Hematopoietic multipotent progenitor cell (in vitro differentiated cells): ENCODE measurements around the gene PTPN14. TPM values are rescaled to one million over a fixed set of nuclear protein-coding genes. Genes with fewer than 3 reads are reported as not detected.
"Not testable (repeated sequence)": the region's sequence is repeated elsewhere in the genome, so short reads cannot be mapped to it uniquely, and the experiment has no call there.

ENCODE experiments used
- DNase-seq, 3 donors: peaks; one replicate each; pipeline ENCODE4 v3.0.0-alpha.2; 2011 to 2015; ENCODE audit warnings: low read depth in 2 of 3, low spot score in 2 of 3
- total RNA-seq: library from RNA; depleted of rRNA; stranded (reverse); fragments of >200 nt; gene quantifications from one replicate; pipeline ENCODE4 v1.2.3, GENCODE V29; 2012

Gene PTPN14
- total RNA-seq, 1 donor, result 4.6 TPM

DNA sequence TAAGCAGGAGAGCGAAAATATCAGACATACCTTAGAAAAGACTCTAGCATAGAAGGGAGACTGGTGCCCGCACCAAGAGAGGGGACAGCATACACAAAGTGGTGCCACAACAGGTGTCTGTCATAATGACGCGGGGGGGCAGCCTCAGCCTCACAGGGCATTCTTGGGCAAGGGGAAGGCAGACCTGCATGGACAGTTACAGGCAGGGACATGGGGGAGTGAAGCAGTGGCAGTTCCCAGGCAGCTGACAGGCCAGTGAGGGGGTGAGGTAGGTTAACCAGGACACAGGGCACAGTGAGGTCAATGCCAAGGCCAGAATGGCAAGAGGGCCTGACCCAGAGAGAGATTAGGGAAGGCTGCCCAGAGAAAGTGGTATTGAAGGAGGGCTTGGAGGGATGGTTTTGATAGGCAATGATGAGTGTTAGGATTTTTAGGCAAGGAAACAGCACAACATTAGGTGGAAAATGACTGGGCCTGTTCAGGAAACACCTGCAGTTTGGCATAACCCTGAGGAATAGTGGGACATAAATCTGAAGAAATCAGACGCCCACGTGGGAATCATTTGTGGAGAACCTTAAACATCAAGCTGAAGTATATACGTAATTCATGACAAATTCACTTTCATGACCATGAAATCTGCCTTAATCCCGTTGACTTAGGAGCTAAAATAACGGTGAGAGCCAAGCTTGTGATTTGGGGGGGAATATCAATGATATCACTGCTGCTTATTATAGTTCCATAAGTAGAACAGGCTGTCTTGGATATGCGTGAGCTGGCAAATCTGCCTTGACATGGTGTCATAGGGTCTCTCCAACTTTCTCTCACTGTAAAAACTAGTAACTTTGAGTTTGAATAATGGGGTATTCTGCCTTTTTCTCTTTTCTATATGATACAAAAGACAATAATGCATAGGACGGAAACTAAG lies 8.9 kb downstream of the PTPN14 start:
- no peak for DNase-seq

DNA sequence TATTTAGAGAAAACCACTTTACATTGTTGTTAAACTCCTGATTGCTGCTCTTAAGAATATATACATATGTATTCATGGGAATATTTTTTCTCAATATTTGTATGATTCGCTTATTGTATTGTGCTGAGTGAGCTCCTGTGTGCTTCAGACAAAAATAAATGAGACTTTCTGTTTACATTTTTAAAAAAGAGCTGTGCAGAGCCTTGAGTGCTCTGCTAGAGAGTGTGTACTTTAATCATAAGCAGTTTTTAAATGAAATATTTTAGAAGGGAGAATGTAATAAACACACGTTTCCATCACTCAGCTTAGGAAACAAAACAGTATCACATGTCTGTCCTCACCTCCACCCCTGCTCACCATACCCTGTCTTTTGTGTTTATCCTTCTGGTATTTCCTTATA lies 9.7 kb downstream of the PTPN14 start:
- no peak for DNase-seq

DNA sequence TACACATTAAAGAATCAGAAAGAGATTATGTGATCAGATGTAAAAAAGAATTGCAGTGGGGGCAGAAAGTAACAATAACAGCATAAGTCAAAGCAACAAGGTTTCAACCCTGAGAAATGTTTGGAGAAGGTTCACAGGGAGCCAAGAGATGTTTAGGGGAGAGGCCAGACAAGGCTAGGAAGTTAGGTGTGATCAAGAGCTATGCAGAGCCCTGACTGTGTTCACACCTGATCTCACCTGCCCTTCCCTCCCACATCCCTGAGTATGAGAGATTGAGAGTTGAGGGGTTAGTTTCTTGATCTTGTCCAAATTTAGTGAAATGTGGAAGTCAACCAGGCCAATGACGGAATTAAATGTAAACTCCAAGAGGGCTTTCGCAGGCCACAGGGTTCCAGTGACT lies 10.2 kb downstream of the PTPN14 start:
- DNase-seq, result no peak

DNA sequence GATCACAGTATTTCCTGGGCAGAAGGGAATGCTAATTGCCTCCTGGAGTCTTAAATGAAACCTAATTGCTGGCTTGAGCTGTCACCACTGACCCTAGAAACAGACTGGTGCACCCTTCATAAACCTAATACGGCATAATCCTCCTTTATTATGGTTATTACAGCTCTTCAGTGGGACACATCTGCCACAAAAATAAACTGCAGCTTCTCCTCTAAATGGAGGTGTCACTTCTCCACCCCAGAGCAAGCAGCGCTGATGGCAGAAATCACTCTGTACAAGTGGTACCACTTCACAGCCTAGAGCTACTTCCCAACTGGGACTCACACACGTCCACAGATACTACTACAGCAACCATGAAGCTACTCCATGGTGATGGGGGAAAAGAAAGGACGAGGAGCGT lies 11.1 kb downstream of the PTPN14 start:
- DNase-seq, result no peak

DNA sequence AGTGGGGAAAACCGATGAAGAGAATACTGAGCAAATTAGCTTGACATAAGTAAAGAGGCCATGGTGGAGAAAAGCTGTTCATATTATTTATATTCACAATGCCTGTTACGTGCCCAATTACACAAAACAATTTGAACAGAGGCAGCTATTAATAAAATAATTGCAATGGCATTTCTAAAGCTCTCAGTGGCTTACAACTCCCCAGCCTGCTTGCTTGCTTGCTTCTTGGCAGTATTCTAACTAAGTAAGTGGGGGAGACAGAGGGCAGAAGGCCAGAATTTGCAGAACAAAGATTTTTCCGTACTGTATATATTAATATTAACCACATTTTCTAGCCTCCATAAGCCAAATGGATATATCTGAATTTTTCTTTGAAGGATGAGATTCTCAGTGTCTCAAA lies 12.9 kb downstream of the PTPN14 start:
- DNase-seq, result no peak

DNA sequence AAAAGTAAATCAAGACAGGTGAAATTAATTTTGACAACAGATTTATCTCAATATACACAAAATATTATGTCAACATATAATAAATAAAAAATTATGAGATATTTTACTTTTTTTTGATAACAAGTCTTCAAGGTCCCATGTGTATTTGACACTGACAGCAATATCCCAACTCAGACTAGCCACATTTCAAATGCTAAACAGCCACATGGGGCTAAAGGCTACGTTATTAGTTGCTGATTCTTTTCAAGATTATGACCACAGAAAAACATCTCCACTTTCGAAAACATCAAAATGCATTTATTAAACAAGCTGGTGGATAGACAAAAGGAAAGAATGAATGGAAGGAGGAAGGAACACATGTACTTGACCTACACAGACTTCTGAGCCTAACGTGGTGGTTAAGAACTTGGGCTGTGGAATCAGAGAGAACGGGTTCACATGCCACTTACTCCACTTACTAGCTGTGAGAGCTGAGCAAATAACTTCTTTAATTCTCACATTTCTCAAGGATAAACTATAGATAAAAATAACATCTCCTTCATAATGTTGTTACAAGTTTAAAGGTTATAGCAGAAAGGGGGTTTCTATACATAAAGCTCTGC lies 13.4 kb downstream of the PTPN14 start:
- DNase-seq, result no peak

DNA sequence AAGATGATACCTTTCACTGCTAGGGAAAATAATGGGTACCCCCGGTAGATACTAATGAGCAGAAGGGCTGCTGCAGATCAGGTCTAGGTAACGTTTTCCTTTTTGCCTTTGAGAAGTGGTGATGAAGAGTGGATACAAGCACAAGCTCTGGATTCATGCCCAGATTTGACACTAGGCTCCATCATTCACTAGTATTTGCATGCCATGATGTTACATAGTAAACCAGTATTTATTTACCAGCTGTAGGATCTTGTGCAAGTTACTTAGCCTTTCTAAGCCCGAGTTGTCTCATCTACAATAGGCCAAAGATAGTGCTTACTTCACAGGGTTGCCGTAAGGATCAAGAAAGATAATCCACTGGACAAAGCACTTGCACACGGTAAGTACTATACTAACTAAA lies 14.2 kb downstream of the PTPN14 start:
- DNase-seq, result no peak

DNA sequence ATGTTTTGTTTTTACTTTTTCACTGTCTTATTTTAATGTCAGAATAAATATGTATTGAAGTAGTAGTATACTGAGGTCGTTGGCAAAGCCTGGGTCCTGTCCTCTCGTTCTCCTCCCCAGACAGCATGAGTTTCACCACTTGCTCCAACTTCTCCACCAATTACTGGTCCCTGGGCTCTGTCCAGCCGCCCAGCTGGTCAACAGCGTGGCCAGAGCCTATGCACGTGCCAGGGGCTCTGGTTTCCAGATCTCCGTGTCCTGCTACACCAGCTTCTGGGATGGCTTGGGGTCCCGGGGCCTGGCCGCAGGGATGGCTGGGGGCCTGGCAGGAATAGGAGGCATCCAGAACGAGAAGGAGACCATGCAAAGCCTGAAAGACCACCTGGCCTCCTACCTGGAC lies 19.3 kb downstream of the PTPN14 start:
- DNase-seq, result no peak

DNA sequence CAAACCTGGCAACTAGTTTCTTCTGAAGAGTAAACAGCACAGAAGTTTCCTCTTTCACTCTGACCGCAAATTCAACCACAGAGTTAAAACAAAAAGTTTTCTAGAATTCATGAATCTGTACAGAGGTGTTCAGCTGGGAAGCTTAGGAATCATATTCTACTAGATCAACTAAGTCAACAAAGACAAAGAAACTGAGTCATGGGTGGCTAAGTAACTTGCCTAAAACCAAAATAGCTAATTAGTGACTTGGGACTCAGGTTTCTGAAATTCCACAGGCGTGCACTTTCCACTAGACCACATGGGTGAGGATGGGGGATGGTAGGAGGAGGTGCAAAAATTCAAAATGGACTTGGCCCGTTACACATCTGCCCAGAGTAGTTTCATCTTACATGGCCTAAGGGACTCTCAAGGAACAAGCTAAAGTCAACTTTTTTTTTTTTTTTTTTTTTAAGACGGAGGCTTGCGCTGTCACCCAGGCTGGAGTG lies 25.8 kb downstream of the PTPN14 start:
- DNase-seq, result peak in 2 of 3 donors; percentile 9 to 32

DNA sequence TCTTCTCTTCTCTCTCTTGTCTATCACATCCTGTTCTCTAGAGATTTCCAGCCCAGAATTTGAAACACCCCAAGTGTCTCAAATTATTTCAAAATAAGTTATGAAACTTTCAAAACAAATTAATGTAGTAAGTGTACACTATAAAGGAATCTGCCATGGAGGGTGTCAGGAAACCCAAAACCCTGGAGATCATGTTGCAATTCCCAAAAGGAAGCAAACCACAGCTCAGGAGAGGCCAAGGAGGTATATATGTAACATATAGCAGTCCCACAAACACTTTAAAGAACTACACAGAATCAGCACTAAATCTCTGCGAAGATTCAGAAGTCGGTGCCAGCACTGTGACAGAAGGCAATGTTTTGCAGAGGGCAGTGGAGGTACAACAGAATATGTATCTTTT lies 26.6 kb downstream of the PTPN14 start:
- no peak for DNase-seq

DNA sequence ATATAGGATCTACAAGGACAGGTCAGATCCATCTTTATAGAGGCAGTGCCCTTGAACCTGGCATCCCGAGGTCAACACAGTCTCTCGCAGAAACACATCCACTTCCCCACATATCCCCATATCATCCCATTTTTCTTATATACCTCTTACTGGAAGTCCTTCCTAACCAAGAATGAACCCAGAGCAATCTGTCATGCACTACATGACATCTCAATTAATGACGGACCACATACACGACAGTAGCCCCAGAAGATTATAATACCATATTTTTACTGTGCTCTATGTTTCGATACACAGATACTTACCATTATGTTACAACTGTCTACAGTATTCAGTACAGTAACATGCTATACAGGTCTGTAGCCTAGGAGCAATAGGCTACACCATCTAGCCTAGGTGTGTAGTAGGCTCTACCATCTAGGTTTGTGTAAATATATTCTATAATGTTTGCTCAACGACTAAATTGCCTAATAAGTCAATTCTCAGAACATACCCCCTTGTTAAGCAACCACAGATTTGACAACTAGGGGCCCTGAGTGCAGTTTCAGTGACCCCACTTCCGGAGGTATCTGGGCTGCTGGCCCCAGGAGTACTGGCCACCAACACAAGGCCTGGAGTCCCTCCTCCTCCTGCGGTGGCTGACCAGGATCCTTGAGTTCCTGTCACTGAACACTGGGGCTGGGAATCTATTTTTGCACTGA lies 28.1 kb downstream of the PTPN14 start:
- no peak for DNase-seq

DNA sequence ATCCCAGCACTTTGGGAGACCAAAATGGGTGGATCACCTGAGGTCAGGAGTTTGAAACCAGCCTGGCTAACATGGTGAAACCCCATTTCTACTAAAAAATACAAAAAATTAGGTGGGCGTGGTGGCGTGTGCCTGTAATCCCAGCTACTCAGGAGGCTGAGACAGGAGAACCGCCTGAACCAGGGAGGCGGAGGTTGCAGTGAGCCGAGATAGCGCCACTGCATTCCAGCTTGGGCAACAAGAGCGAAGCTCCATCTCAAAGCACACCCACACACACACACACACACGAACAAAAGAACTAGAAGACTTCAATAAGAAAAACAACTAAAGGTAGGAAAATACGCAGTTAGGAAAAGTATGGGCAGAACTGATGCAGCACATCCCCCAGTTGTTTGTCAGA lies 29.9 kb downstream of the PTPN14 start:
- not testable (repeated sequence) for DNase-seq

DNA sequence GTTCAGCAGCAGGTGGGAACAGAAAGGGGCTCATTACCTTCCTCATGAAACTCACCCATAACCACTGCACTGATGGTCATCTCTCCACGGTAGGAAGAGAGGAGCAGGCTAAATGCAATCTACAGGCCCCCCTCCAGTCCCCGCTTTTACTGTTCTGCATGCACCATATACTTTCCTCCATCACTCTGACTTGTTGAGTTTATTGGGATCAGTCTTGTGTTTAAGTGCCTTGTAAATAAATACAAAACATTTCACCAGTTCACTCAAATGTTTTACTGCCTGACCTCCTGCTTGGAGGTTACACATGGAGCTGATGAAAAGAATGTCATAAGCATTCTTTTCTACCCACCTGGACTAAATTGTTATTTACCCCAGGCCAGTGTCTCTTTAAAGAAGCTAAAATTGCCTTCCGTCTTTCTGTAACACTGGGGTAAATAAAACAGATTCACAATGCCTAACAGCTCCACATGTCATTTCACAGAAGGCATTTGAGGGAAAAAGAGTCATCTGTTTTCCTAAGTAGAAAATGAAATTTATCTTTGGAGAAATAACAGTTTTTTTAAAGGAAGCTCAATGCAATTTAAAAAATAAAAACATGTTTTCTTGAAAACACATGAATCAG lies 30.7 kb downstream of the PTPN14 start:
- no peak for DNase-seq

DNA sequence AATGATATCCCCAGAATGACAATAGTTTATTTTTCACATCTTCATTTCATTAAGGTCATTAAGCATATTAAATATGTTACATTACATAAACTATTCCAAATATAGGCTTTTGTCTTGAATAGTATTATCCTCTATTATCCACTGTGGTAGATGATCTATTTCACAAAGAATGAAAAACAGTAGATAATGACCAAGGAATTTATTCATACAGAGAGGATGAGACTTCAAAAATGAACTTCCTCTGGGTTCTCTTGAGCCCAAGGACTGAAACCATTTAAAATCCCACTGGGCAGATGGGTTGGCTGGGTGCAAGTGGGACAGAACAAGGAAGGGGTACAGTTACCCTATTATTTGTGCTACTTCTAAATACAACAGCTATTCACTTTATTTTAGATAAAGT lies 33.0 kb downstream of the PTPN14 start:
- DNase-seq, result no peak

DNA sequence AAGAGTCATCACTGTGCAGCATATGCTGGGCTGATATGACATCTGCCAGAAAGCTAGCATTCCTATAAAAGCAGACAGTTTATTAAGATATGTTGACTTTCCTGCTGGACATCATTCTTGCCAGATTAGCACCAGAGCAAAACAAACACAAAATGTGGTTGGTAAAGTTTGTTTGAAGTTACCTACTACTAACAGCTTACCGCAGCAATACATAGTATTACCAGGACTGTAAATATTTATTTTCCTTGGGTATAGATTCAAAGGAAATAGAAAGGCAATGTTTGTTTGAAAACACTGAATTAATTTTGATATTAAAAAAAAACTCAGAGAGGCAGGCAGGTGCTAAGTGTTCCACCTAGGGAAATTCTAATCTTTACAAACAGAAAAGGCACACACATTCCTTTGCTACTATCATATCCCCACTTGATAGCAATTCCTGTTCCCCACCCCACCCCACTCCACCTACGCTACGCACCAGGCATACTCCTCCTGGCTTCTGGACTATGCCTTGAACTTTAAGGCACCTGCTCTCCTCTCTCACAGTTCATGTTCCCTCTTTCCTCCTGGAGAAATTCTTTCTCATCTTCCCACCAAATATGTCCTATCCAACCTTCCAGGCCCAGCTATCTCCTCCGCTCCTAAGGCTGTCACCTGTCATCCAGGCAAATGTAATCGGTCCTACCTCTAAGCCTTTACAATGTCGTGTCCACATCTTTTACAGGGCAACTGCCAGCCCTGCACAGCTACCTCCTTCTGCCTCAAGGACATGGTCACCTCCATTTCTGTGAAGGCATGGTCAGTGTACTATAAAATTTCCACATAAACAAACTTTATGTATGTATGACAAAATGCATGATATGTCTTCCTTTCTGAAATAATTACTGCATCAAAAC lies 34.7 kb downstream of the PTPN14 start:
- no peak for DNase-seq

DNA sequence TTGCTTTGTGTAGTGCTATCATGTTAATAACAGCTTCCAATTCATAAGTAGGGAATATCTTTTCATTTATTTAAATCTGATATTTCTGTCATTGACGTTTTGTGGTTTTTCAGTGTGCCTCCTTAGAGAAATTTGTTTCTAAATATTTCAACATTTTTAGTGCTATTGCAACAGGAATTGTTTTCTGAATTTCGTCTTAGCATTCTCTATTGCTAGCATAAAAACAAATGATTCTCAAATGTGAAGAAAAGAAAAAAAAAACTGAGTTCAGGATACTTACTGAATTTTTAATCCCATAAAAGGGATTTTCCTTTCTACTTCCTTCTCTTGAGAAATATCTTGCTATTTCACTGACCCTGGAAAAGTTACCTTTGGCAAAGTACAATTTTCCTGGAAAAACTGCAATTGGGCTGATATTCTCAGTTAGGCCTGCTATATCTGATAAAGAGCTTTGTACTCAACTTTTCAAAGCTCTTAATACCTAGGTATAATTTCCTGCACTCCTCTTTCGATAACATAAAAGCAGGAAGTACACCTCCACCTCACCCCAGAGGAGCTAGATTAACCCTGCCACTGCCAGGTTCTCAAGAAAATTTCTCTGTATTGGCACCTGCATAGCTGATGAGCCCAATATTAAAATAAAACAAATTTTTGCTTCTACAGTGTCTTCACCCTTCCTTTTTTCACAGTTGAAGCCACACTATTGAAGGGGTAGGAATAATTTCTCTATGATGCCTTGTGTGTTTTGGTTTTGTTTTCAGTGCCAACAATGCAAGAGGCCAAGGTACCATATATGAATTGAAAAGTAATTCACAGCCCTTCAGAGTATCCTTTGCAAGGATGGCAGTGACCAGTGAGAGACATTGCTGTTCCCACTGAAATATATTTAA lies 35.6 kb downstream of the PTPN14 start:
- DNase-seq, result no peak

DNA sequence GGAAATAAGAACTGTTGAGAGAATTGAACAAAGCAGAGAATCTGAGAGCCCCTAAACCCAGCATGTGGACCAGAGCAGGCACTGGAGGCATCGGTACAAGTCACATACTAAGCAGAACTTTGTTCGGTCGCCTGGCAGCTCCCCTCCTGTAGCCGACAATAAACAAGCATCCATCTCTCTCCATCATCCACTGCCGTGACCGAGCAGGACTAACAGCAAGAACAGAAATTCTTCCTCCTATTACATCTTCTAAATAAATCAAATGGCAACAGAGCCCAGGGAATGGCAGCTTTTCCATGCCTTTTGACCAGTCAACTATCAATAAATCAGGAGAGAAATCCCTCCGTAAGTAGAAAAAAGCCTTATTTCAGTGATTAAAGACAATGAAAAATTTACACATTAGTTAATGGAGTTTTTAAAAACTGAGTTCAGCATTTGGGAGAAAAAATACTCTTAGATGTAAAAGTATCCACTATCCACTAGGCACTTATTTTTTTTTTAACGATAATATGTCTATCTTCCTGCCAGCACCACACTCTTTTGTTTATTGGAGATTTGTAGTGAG lies 36.5 kb downstream of the PTPN14 start:
- no peak for DNase-seq

DNA sequence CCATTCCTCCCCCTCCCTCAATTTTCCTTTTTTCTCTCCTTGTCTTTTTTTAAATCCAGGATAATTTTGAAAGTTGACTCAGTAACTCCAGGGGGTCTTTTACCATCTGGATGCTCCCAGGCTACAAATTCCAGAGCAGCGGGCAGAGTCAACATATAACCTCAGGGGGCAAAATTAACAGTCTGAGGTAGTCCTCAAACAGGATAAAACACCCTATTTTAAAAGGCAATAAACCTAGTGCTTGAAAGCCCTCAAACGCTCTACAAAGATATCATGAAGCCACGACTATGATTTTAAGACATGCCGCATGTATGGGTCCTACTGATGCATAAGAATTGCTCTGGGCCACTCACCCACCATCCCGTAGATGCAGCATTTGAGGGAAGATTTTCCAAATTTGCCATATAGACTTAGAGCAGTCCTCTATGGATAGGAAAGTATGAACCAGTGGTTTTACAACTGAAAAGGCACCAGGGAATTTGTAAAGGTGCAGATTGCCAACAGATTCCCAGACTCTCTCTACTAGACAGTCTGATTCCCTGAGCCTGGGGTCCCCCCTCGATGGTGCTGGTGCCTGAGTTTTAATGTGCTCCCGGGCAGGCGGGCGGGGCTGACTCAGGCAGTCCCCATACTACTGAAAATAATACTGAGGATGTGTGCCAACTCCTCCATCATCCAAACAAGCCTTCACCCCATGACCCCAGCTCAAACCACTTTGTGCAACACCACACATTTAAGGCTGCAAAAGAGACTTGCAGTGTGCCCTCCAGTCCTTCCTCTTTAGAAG lies 37.2 kb downstream of the PTPN14 start:
- no peak for DNase-seq
